Measurements from ENCODE around the gene SIGLEC1.

SIGLEC1 gene

DNA sequence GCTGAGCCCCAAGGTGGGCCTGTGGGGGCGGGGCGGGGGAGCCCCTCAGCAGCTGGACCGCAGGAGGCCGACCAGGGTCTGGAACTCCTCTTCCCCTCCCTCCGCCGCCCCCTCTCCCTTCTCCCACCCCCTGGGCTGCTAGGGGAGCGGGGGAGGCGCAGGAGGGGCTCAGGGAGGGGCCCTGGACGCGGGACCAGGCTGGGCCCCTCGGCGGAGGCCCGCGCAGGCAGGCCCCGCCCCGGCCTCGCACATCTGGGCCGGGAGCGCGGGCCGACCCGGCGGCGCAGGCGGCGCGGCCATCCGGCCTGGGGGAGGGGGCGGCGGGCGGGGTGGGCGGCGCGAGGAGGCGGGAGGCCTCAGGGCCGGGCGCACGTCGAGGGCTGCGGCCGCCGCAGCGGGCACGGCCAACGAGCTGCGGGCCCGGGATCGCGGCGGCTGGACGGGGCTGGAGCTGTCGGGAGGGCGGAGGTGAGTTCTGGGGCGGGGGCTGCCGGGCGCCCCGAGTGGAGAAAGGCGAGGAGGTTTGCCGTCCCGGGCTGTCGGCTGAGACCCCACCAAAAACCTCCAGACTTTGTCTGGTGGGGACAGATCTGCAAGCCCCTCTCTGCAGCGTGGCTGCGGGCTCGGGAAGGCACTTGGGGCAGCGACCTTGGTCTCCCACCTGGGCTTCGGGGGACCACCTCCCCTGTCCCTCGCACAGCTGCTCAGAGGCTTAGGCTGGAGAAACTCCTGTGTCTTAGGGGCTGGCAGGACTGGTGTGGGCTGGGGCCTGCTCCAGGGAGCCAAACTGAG, 20.1 kb upstream of the SIGLEC1 start, which contains the start of gene HSPA12B:
Gene HSPA12B (plus strand): TSS at position 359 of the 792 bp plus-strand sequence. CDS start 5,990 bp downstream, outside the sequence.
- TF ChIP-seq TOX (CRISPR knock-in tag; IDR thresholded peaks at IDR 0.05; ENCODE audit: borderline replicate concordance) (no peak), ZNF565 (CRISPR knock-in tag; conservative IDR thresholded peaks at IDR 0.05; ENCODE audit: low read depth) (no peak), BACH2 (CRISPR knock-in tag; IDR thresholded peaks at IDR 0.05; ENCODE audit: borderline replicate concordance) (no peak), ZFP3 (CRISPR knock-in tag; IDR thresholded peaks at IDR 0.05) (no peak), OSR1 (CRISPR knock-in tag; IDR thresholded peaks at IDR 0.05) (no peak), ZNF8 (CRISPR knock-in tag; IDR thresholded peaks at IDR 0.05) (no peak), TCF4 (CRISPR knock-in tag; IDR thresholded peaks at IDR 0.05; ENCODE audit: borderline replicate concordance) (no peak), ZNF70 (CRISPR knock-in tag; IDR thresholded peaks at IDR 0.05) (no peak), SNAI2 (CRISPR knock-in tag; IDR thresholded peaks at IDR 0.05) (no peak), ARNTL (CRISPR knock-in tag; IDR thresholded peaks at IDR 0.05; ENCODE audit: borderline replicate concordance, low read depth) (no peak)
- TF ChIP-seq, protein P1, sequence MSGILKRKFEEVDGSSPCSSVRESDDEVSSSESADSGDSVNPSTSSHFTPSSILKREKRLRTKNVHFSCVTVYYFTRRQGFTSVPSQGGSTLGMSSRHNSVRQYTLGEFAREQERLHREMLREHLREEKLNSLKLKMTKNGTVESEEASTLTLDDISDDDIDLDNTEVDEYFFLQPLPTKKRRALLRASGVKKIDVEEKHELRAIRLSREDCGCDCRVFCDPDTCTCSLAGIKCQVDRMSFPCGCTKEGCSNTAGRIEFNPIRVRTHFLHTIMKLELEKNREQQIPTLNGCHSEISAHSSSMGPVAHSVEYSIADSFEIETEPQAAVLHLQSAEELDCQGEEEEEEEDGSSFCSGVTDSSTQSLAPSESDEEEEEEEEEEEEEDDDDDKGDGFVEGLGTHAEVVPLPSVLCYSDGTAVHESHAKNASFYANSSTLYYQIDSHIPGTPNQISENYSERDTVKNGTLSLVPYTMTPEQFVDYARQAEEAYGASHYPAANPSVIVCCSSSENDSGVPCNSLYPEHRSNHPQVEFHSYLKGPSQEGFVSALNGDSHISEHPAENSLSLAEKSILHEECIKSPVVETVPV (CRISPR knock-in tag; IDR thresholded peaks at IDR 0.05), result no peak
- TF ChIP-seq, protein P2, sequence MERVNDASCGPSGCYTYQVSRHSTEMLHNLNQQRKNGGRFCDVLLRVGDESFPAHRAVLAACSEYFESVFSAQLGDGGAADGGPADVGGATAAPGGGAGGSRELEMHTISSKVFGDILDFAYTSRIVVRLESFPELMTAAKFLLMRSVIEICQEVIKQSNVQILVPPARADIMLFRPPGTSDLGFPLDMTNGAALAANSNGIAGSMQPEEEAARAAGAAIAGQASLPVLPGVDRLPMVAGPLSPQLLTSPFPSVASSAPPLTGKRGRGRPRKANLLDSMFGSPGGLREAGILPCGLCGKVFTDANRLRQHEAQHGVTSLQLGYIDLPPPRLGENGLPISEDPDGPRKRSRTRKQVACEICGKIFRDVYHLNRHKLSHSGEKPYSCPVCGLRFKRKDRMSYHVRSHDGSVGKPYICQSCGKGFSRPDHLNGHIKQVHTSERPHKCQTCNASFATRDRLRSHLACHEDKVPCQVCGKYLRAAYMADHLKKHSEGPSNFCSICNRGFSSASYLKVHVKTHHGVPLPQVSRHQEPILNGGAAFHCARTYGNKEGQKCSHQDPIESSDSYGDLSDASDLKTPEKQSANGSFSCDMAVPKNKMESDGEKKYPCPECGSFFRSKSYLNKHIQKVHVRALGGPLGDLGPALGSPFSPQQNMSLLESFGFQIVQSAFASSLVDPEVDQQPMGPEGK (CRISPR knock-in tag; IDR thresholded peaks at IDR 0.05; ENCODE audit: borderline replicate concordance), result no peak
- no peak for ATAC-seq

DNA sequence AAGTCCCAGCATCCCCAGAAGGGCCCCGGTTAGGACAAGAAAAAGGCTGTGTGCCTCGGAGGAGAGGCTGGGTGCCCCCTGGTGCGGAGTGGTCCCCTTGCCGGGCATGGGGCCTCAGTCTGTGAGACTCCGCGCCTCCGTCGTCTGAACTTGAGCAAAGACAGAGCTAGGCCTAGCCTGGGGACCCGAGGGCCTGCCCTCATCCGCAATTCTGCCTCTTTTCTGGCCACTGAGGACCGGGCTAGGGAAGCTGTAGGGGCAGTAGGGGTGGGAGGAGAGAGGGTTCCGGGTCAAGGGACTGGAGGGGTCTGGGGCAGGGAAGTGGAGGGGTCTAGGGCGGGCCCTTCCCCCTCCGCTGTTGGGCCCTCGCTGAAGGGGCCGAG, 19.5 kb upstream of the SIGLEC1 start:
- no peak for TF ChIP-seq ZNF565 (CRISPR knock-in tag; conservative IDR thresholded peaks at IDR 0.05; ENCODE audit: low read depth)
- no peak for TF ChIP-seq ISL1 (CRISPR knock-in tag; IDR thresholded peaks at IDR 0.05)
- TF ChIP-seq SNAI2 (CRISPR knock-in tag; IDR thresholded peaks at IDR 0.05), result no peak
- no peak for TF ChIP-seq ZNF8 (CRISPR knock-in tag; IDR thresholded peaks at IDR 0.05)
- no peak for TF ChIP-seq ZFP30 (CRISPR knock-in tag; IDR thresholded peaks at IDR 0.05)
- ATAC-seq, result no peak

DNA sequence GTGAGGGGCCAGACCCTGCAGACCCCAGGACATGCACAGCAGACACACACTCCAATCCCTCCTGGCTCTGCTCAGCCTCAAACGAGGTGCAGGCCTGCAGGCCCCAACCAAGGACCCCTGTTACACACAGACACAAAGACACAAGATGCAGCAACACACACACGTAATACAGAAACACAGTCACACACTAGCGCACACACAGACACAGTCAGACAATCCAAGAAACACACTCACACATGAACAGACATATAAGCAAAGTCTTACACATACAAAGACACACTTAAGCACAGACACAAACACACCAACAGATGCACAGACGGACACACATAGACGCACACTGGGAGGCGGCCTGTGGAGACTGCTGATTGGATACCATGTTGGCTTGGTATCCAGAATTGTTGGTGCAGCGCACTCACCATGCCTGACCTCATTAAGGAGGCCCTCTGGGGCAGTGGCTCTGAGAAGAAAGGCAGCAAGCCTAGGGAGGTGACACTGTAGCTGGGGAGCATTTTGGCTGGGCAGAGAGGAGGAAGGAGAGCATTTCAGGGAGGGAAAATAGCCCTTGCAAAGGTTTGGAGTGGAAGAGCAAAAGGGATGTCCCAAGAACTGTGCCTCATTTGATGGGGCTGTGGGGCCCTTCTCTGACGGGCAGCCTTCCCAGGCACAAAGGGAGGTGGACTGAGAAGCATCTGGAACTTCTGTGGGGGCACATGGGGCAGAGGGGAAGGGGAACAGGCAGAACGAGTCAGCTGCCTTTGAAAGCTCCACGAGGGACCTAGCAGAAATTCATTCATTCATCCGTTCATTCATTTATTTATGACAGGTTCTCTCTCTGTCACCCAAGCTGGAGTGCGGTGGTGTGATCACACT, 18.6 kb upstream of the SIGLEC1 start:
- ATAC-seq, result no peak
- no peak for TF ChIP-seq ZFP30 (CRISPR knock-in tag; IDR thresholded peaks at IDR 0.05)
- TF ChIP-seq ZNF565 (CRISPR knock-in tag; conservative IDR thresholded peaks at IDR 0.05; ENCODE audit: low read depth), result no peak
- no peak for TF ChIP-seq ESRRG (CRISPR knock-in tag; IDR thresholded peaks at IDR 0.05)
- TF ChIP-seq ZNF8 (CRISPR knock-in tag; IDR thresholded peaks at IDR 0.05), result no peak
- TF ChIP-seq, protein P1 (CRISPR knock-in tag; IDR thresholded peaks at IDR 0.05), result no peak
- no peak for TF ChIP-seq OSR1 (CRISPR knock-in tag; IDR thresholded peaks at IDR 0.05)

- no peak for ATAC-seq
- TF ChIP-seq, protein P1 (CRISPR knock-in tag; IDR thresholded peaks at IDR 0.05), result no peak
- TF ChIP-seq PPARA (CRISPR knock-in tag; IDR thresholded peaks at IDR 0.05; ENCODE audit: borderline replicate concordance) (no peak), ZNF70 (CRISPR knock-in tag; IDR thresholded peaks at IDR 0.05) (no peak), ZNF565 (CRISPR knock-in tag; conservative IDR thresholded peaks at IDR 0.05; ENCODE audit: low read depth) (no peak), ZFP3 (CRISPR knock-in tag; IDR thresholded peaks at IDR 0.05) (no peak), BACH2 (CRISPR knock-in tag; IDR thresholded peaks at IDR 0.05; ENCODE audit: borderline replicate concordance) (no peak), ZNF8 (CRISPR knock-in tag; IDR thresholded peaks at IDR 0.05) (no peak)
- TF ChIP-seq, protein P3, sequence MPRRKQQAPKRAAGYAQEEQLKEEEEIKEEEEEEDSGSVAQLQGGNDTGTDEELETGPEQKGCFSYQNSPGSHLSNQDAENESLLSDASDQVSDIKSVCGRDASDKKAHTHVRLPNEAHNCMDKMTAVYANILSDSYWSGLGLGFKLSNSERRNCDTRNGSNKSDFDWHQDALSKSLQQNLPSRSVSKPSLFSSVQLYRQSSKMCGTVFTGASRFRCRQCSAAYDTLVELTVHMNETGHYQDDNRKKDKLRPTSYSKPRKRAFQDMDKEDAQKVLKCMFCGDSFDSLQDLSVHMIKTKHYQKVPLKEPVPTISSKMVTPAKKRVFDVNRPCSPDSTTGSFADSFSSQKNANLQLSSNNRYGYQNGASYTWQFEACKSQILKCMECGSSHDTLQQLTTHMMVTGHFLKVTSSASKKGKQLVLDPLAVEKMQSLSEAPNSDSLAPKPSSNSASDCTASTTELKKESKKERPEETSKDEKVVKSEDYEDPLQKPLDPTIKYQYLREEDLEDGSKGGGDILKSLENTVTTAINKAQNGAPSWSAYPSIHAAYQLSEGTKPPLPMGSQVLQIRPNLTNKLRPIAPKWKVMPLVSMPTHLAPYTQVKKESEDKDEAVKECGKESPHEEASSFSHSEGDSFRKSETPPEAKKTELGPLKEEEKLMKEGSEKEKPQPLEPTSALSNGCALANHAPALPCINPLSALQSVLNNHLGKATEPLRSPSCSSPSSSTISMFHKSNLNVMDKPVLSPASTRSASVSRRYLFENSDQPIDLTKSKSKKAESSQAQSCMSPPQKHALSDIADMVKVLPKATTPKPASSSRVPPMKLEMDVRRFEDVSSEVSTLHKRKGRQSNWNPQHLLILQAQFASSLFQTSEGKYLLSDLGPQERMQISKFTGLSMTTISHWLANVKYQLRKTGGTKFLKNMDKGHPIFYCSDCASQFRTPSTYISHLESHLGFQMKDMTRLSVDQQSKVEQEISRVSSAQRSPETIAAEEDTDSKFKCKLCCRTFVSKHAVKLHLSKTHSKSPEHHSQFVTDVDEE (CRISPR knock-in tag; IDR thresholded peaks at IDR 0.05), result no peak
- TF ChIP-seq, protein P2 (CRISPR knock-in tag; IDR thresholded peaks at IDR 0.05; ENCODE audit: borderline replicate concordance), result no peak
These were observed 17.6 kb upstream of the SIGLEC1 start for GRCh38 chr20:3729811-3730540.

All from SK-N-SH treated with all-trans-retinoic acid at 6 μM for 48 hours (cell line).